Measurements from ENCODE around the gene PRPF19. TPM values are rescaled to one million over a fixed set of nuclear protein-coding genes. Genes with fewer than 3 reads are reported as not detected.

Gene PRPF19
- total and polyA plus RNA-seq, 2 of the 13 experiments (the other 11 are each of a cell fraction or from before 2014, with no cell fraction given): 27.4 to 91.1 TPM

DNA sequence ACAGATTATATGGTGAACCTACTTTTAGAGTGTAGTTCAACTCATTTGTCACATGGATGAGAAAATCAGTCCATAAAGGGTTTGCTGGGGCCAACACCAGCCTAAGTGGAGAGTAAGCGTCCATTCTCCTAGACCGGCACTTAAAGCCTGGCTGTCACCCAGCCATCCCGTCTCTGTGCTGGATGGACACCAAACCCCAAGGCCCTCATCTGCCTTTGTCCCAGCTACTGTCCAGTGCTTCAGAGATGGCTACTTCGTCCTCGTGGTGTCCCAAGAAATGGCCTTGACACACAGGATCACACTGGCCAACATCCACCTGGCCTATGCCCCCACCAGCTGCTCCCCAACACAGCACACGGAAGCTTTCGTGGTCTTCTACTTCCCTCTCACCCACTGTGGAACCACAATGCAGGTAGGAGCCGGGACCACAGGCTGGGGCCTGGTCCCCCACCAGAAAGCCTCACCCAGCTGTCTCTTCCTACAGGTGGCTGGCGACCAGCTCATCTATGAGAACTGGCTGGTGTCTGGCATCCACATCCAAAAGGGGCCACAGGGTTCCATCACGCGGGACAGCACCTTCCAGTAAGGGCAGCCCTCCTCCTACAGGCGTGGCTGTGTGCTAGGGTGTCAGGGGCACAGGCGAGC is 35.5 kb downstream of the PRPF19 start:
- H3K36me3 ChIP-seq (replicated peaks in 1 of 2; ENCODE audit: control insufficient read depth in 1 of 2, insufficient read depth in 2 of 2, low read length in 2 of 2): no peaks in the 10 kb centered on the region
- H3K9ac ChIP-seq (ENCODE audit: insufficient read depth, low read depth, low read length): no peak overlapping the region
- DNase-seq (ENCODE audit: low spot score) (no peak), FAIRE-seq (no peak), ATAC-seq (no peak)
- no peak overlapping the region for H3K4me3 ChIP-seq (replicated peaks in 1 of 3; ENCODE audit: insufficient read depth in 1 of 3, low read depth in 2 of 3, low read length in 3 of 3)
- TF ChIP-seq NAIF1 (CRISPR knock-in tag; IDR thresholded peaks at IDR 0.05; ENCODE audit: borderline replicate concordance) (no peak), BRCA1 (CRISPR knock-in tag; IDR thresholded peaks at IDR 0.05) (no peak), ZNF432 (CRISPR knock-in tag; IDR thresholded peaks at IDR 0.05; ENCODE audit: borderline replicate concordance) (no peak)
- H3K27ac ChIP-seq (ENCODE audit: extremely low read length, insufficient read depth, low read length): no peak overlapping the region
- H2AFZ ChIP-seq (ENCODE audit: low read length): no peak overlapping the region
- H3K79me2 ChIP-seq (ENCODE audit: insufficient read depth, low read length): no peaks in the 10 kb centered on the region
- intact Hi-C loops (cut with micrococcal nuclease; ENCODE audit: unreplicated experiment): no loop called here
- POLR2A ChIA-PET: interaction anchor here (1.6 kb wide), 1 partner anchor 17 kb away, joined by 4 read pairs; no protein-coding TSS in a partner anchor
- in situ Hi-C loops (cut with HindIII; ENCODE audit: extremely low pct_ligation_motif_present, low pct_unique_long_range_greater_than_20kb): no loop called here
- H3K4me1 ChIP-seq (ENCODE audit: insufficient read depth, low read length): peaks cover 48% of the 10 kb centered on the region
- H3K27me3 ChIP-seq (ENCODE audit: control insufficient read depth in 1 of 2, insufficient read depth in 2 of 2, low read length in 2 of 2): peaks cover 0 to 5% of the 10 kb centered on the region in 2 experiments; a peak in 1 of 5 replicates
- BruUV-seq (replicated peaks): no TSS peak
- WGBS (ENCODE audit: low lambda C conversion rate): 89% methylated on average over 6 of the region's 13 CpGs
- no peak overlapping the region for H3K4me2 ChIP-seq (ENCODE audit: low read depth, low read length)
- H3K9me3 ChIP-seq (ENCODE audit: low read length): no peaks in the 10 kb centered on the region
- no peaks in the 10 kb centered on the region for H4K20me1 ChIP-seq (ENCODE audit: insufficient read depth, low read length)
- CTCF ChIA-PET (ENCODE audit: low intra/inter-chr PET ratio, low total read pairs): no interaction called here

DNA sequence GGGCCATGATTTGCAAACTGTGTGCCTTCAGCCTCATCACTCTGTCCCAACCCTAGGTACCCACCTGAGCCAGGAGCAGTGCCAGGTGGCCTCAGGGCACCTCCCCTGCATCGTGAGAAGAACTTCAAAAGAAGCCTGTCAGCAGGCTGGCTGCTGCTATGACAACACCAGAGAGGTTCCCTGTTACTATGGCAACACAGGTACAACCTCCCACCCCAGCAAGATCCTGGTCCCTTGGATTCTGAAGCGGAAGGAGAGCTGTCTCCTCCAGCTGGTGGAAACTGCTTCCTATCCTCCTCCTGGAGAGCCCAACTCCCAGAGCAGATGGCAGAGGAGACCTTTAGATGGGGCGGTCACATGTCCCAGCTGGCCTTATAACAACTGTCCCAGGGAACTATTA is 36.1 kb downstream of the PRPF19 start:
- Histone ChIP-seq H3K9me3 (ENCODE audit: low read length) (no peaks in the 10 kb centered on the region), H3K36me3 (replicated peaks in 1 of 2; ENCODE audit: control insufficient read depth in 1 of 2, insufficient read depth in 2 of 2, low read length in 2 of 2) (no peaks in the 10 kb centered on the region), H3K4me3 (replicated peaks in 1 of 3; ENCODE audit: insufficient read depth in 1 of 3, low read depth in 2 of 3, low read length in 3 of 3) (no peak overlapping the region), H3K79me2 (ENCODE audit: insufficient read depth, low read length) (no peaks in the 10 kb centered on the region), H3K4me2 (ENCODE audit: low read depth, low read length) (no peak overlapping the region), H4K20me1 (ENCODE audit: insufficient read depth, low read length) (no peaks in the 10 kb centered on the region), H3K9ac (ENCODE audit: insufficient read depth, low read depth, low read length) (no peak overlapping the region), H3K27me3 (ENCODE audit: control insufficient read depth in 1 of 2, insufficient read depth in 2 of 2, low read length in 2 of 2) (peaks cover 0 to 5% of the 10 kb centered on the region in 2 experiments; a peak in 1 of 5 replicates), H3K4me1 (ENCODE audit: insufficient read depth, low read length) (peaks cover 48% of the 10 kb centered on the region), H2AFZ (ENCODE audit: low read length) (no peak overlapping the region), H3K27ac (ENCODE audit: extremely low read length, insufficient read depth, low read length) (no peak overlapping the region)
- no peak for ATAC-seq
- ChIA-PET POLR2A (no interaction called here), CTCF (ENCODE audit: low intra/inter-chr PET ratio, low total read pairs) (no interaction called here)
- 50% methylated on average over 2 of the region's 3 CpGs for WGBS (ENCODE audit: low lambda C conversion rate)
- DNase-seq (ENCODE audit: low spot score): no peak
- BruUV-seq (replicated peaks): no TSS peak
- intact Hi-C loops (cut with micrococcal nuclease; ENCODE audit: unreplicated experiment): no loop called here
- no peak for FAIRE-seq
- in situ Hi-C loops (cut with HindIII; ENCODE audit: extremely low pct_ligation_motif_present, low pct_unique_long_range_greater_than_20kb): no loop called here
- TF ChIP-seq RFX1 (IDR thresholded peaks at IDR 0.05) (peak; percentile 70), HNF4A (CRISPR knock-in tag; IDR thresholded peaks at IDR 0.05) (no peak), CBX5 (CRISPR knock-in tag; IDR thresholded peaks at IDR 0.05; ENCODE audit: borderline replicate concordance) (no peak), SPEN (CRISPR knock-in tag; IDR thresholded peaks at IDR 0.05; ENCODE audit: low read depth) (no peak), ZNF891 (CRISPR knock-in tag; IDR thresholded peaks at IDR 0.05) (no peak), CBX1 (IDR thresholded peaks at IDR 0.05; ENCODE audit: low read depth) (no peak), ZMAT3 (CRISPR knock-in tag; conservative IDR thresholded peaks at IDR 0.05) (no peak), TRIM24 (CRISPR knock-in tag; IDR thresholded peaks at IDR 0.05) (no peak), RFX3 (CRISPR knock-in tag; IDR thresholded peaks at IDR 0.05) (peak; percentile 64), FOXK1 (CRISPR knock-in tag; IDR thresholded peaks at IDR 0.05; ENCODE audit: borderline replicate concordance, low read depth) (no peak), ZNF12 (CRISPR knock-in tag; IDR thresholded peaks at IDR 0.05) (no peak), ZNF484 (CRISPR knock-in tag; IDR thresholded peaks at IDR 0.05; ENCODE audit: borderline replicate concordance, low read depth) (no peak), CEBPB (IDR thresholded peaks at IDR 0.05; ENCODE audit: borderline replicate concordance, low read depth, low read length) (no peak), ZNF567 (CRISPR knock-in tag; IDR thresholded peaks at IDR 0.05; ENCODE audit: borderline replicate concordance) (no peak), SP4 (CRISPR knock-in tag; IDR thresholded peaks at IDR 0.05) (no peak), EP300 (IDR thresholded peaks at IDR 0.05; ENCODE audit: low read depth in 2 of 2, low read length in 2 of 2) (no peak), EP300 (CRISPR knock-in tag; IDR thresholded peaks at IDR 0.05; ENCODE audit: borderline replicate concordance) (no peak)
- TF ChIP-seq, protein P1, sequence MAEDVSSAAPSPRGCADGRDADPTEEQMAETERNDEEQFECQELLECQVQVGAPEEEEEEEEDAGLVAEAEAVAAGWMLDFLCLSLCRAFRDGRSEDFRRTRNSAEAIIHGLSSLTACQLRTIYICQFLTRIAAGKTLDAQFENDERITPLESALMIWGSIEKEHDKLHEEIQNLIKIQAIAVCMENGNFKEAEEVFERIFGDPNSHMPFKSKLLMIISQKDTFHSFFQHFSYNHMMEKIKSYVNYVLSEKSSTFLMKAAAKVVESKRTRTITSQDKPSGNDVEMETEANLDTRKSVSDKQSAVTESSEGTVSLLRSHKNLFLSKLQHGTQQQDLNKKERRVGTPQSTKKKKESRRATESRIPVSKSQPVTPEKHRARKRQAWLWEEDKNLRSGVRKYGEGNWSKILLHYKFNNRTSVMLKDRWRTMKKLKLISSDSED (CRISPR knock-in tag; IDR thresholded peaks at IDR 0.05): no peak

Measured in HepG2 (cell line).